A549 (cell line): Measurements from ENCODE around the gene GALNT12. TPM values are rescaled to one million over a fixed set of nuclear protein-coding genes. Genes with fewer than 3 reads are reported as not detected.

Source experiments
- ATAC-seq, 2 experiments: fragments of 200-7000 bp in 1 of 2; fragments of >200 bp in 1 of 2; cut with Nextera tagmentation in 1 of 2; cut with Tn5 transposase in 1 of 2; 3 replicates each; pipeline versions ENCODE4 v1.8.0 to v1.9.1; 2018 to 2020; ENCODE audit warnings: mild to moderate bottlenecking in 1 of 2, moderate library complexity in 1 of 2
- CTCF ChIA-PET: fragments of 300-600 bp; sonication (Branson Sonifier 250); formaldehyde crosslinking; extraction: SDS; loops from one replicate; lab custom pipeline; 2021; ENCODE audit warnings: antibody characterized with exemption, inconsistent platforms; lab: Yijun Ruan, JAX
- POLR2A ChIA-PET: fragments of 350-600 bp; formaldehyde crosslinking; extraction: SDS; loops from one replicate; lab custom pipeline; 2021; ENCODE audit warnings: antibody characterized with exemption, inconsistent platforms; lab: Yijun Ruan, JAX
- DNase-seq, 2 experiments: peaks; one replicate each; pipeline versions ENCODE4 v3.0.0 to v3.0.0-alpha.2; 2011 to 2016; ENCODE audit warnings: low read depth in 1 of 2, low spot score in 1 of 2
- FAIRE-seq: peaks from 2 replicates; lab custom pipeline; 2011; peaks lifted over from hg19 to GRCh38; lab: Jason Lieb, UNC
- H3K27ac ChIP-seq, 2 experiments: fragments of >200 bp; sonication (Bioruptor Twin); formaldehyde crosslinking; 3 replicates each; pipeline ENCODE4 v1.5.1; 2016 to 2017
- H3K4me1 ChIP-seq: fragments of >200 bp; sonication (Bioruptor Twin); formaldehyde crosslinking; 3 replicates; pipeline ENCODE4 v1.6.1; 2016
- H3K4me2 ChIP-seq: fragments of >200 bp; sonication (Bioruptor Twin); formaldehyde crosslinking; 3 replicates; pipeline ENCODE4 v1.6.1; 2016
- H3K4me3 ChIP-seq: fragments of >200 bp; sonication (Bioruptor Twin); formaldehyde crosslinking; 3 replicates; pipeline ENCODE4 v1.5.1; 2016
- H3K9me3 ChIP-seq: fragments of >200 bp; sonication (Bioruptor Twin); formaldehyde crosslinking; 3 replicates; pipeline ENCODE4 v1.6.1; 2016
- BHLHE40 ChIP-seq: IDR thresholded peaks from 2 replicates; pipeline ENCODE4 v1.6.1; 2012; ENCODE audit warnings: low read depth, low read length, inconsistent platforms
- CEBPB ChIP-seq, 2 experiments: fragments of >200 bp in 1 of 2; sonication (Bioruptor Twin) in 1 of 2; formaldehyde crosslinking in 1 of 2; IDR thresholded peaks; 2 replicates each; pipeline ENCODE4 v1.6.1; 2012 to 2016
- CTCF ChIP-seq: fragments of >200 bp; sonication (Bioruptor Twin); formaldehyde crosslinking; IDR thresholded peaks from 3 replicates; pipeline ENCODE4 v1.5.1; 2016
- ESRRA ChIP-seq: fragments of 150-350 bp; IDR thresholded peaks from 2 replicates; pipeline ENCODE4 v1.6.1; 2014; ENCODE audit warnings: mild to moderate bottlenecking, low read length, borderline replicate concordance
- HOXB5 ChIP-seq: fragments of 250-450 bp; sonication (Bioruptor Pico); IDR thresholded peaks from 2 replicates; pipeline ENCODE4 v1.5.0; 2020; ENCODE audit warnings: mild to moderate bottlenecking, moderate library complexity
- KDM5A ChIP-seq: fragments of 200-600 bp; sonication (generic); IDR thresholded peaks from 2 replicates; pipeline ENCODE4 v1.6.1; 2016; ENCODE audit warnings: antibody characterized with exemption, mild to moderate bottlenecking
- MAFK ChIP-seq: fragments of 450-650 bp; IDR thresholded peaks from 2 replicates; pipeline ENCODE4 v1.6.1; 2014; ENCODE audit not compliant: partially characterized antibody
- MAX ChIP-seq: IDR thresholded peaks from 2 replicates; pipeline ENCODE4 v1.6.1; 2012
- MYC ChIP-seq: IDR thresholded peaks from 2 replicates; pipeline ENCODE4 v1.6.1; 2012; ENCODE audit warnings: mild to moderate bottlenecking, inconsistent platforms, low read length, improper control_type of control experiment, borderline replicate concordance
- RAD21 ChIP-seq, 2 experiments: fragments of >200 bp in 1 of 2; sonication (Bioruptor Twin) in 1 of 2; formaldehyde crosslinking in 1 of 2; IDR thresholded peaks in 1 of 2; conservative IDR thresholded peaks in 1 of 2; 2 replicates in 1 of 2; 3 replicates in 1 of 2; pipeline ENCODE4 v1.6.1; 2012 to 2018; ENCODE audit warnings: inconsistent platforms in 1 of 2
- SMC3 ChIP-seq: fragments of >200 bp; sonication (Bioruptor Twin); formaldehyde crosslinking; IDR thresholded peaks from 3 replicates; pipeline ENCODE4 v1.6.1; 2018; ENCODE audit warnings: inconsistent platforms
- TFCP2L1 ChIP-seq: fragments of 250-450 bp; sonication (Bioruptor Pico); IDR thresholded peaks from 2 replicates; pipeline ENCODE4 v1.5.0; 2021; ENCODE audit warnings: mild to moderate bottlenecking
- ZFP36 ChIP-seq: fragments of 450-650 bp; IDR thresholded peaks from 2 replicates; pipeline ENCODE4 v1.6.1; 2014; ENCODE audit warnings: borderline replicate concordance; ENCODE audit not compliant: partially characterized antibody
- WGBS: methylation state at CpG from one replicate; pipeline ENCODE4 v1.1.6; 2017; ENCODE audit errors: missing lambda C conversion rate; 5-methylcytosine and 5-hydroxymethylcytosine counted together
- polyA plus RNA-seq, 4 experiments: library from polyadenylated mRNA; depleted of rRNA in 3 of 4; stranded (reverse); fragments of >200 nt; fragmentation: RNase III in 1 of 4; extraction: RNeasy Plus Mini Kit Qiagen cat#74134 plus additional on column Dnase treatment in 1 of 4; gene quantifications; 2 replicates in 3 of 4; 3 replicates in 1 of 4; pipeline ENCODE4 v1.2.3, GENCODE V29; 2011 to 2017

Gene GALNT12
- polyA plus RNA-seq, 2 of the 4 experiments (the other 2 are of a cell fraction): 3.2 to 7.3 TPM

- Histone ChIP-seq H3K4me2 (peak overlapping the region; percentile 11; the same call in 1 of the 3 replicates), H3K27ac (peak overlapping the region in 1 of 2 experiments; percentile 9; a peak in 1 of 6 replicates)
- POLR2A ChIA-PET: no interaction called here
Measured at GRCh38 chr9:98774746-98775145, 32.7 kb upstream of the GALNT12 start.

GRCh38 chr9:98775831-98776441 is 31.5 kb upstream of the GALNT12 start:
- FAIRE-seq: no peak

More at GRCh38 chr9:98774746-98775145, 32.7 kb upstream of the GALNT12 start:
- CTCF ChIA-PET: interaction anchor here (0.6 to 10.5 kb wide), 38 partner anchors 8 to 700 kb away, joined by 3 to 164 read pairs (median 4); partner anchors contain the start of genes GABBR2, GALNT12 and TBC1D2
- 75% methylated on average over 9 of the region's 9 CpGs for WGBS
- ATAC-seq (peak; percentile 48 to 77; a peak in 3 of 6 replicates), DNase-seq (peak; percentile 33 to 58), FAIRE-seq (no peak)
- peaks cover 17% of the 10 kb centered on the region for H3K4me1 ChIP-seq
- H3K4me3 ChIP-seq: no peak overlapping the region
- TF ChIP-seq TFCP2L1 (CRISPR knock-in tag) (no peak), MAFK (no peak), CTCF (peak; percentile 47), RAD21 (conservative IDR thresholded peaks at IDR 0.05 in 1 of 2, IDR thresholded peaks at IDR 0.05 in 1 of 2) (0 out of 5 replicates have a peak, but pooled peaks of 1 of the 2 experiments have one; percentile 5)
- H3K9me3 ChIP-seq: no peaks in the 10 kb centered on the region

GRCh38 chr9:98777618-98778017 is 29.9 kb upstream of the GALNT12 start:
- no peak for TF ChIP-seq MAX
- TF ChIP-seq CEBPB (IDR thresholded peaks at IDR 0.05): no peak
- TF ChIP-seq ZFP36: peak; percentile 55
- TF ChIP-seq SMC3: no peak
- ChIA-PET POLR2A (no interaction called here), CTCF (interaction anchor here (0.8 to 10.5 kb wide), 5 partner anchors 12 to 473 kb away, joined by 3 to 164 read pairs (median 3); no protein-coding TSS in a partner anchor)
- H3K27ac ChIP-seq: no peak overlapping the region
- H3K4me1 ChIP-seq: peaks cover 30% of the 10 kb centered on the region
- FAIRE-seq (no peak), DNase-seq (no peak), ATAC-seq (no peak)
- no peaks in the 10 kb centered on the region for H3K9me3 ChIP-seq
- H3K4me3 ChIP-seq: no peak overlapping the region
- no peak overlapping the region for H3K4me2 ChIP-seq
- 93% methylated on average over 4 of the region's 4 CpGs for whole genome bisulfite sequencing

More at GRCh38 chr9:98775831-98776441, 31.5 kb upstream of the GALNT12 start:
- 19% methylated on average over 8 of the region's 8 CpGs for WGBS
- ATAC-seq: peak; percentile 68 to 90
- Histone ChIP-seq H3K27ac (no peak overlapping the region), H3K4me2 (no peak overlapping the region), H3K4me3 (no peak overlapping the region), H3K4me1 (peaks cover 17% of the 10 kb centered on the region), H3K9me3 (no peaks in the 10 kb centered on the region)
- ChIA-PET CTCF (interaction anchor here (0.5 to 10.5 kb wide), 59 partner anchors 7 to 852 kb away, joined by 3 to 164 read pairs (median 4); partner anchors contain the start of genes ANKS6, GABBR2, GALNT12 and TBC1D2), POLR2A (interaction anchor here (0.7 kb wide), 1 partner anchor 21 kb away, joined by 3 read pairs; no protein-coding TSS in a partner anchor)
- TF ChIP-seq RAD21 (conservative IDR thresholded peaks at IDR 0.05 in 1 of 2, IDR thresholded peaks at IDR 0.05 in 1 of 2) (peak; percentile 75 to 83), CTCF (peak; percentile 75), KDM5A (no peak), MYC (no peak), SMC3 (peak; percentile 78)
- DNase-seq: peak; percentile 74 to 80

GRCh38 chr9:98778251-98778650 is 29.2 kb upstream of the GALNT12 start:
- Histone ChIP-seq H3K4me3 (no peak overlapping the region), H3K27ac (no peak overlapping the region), H3K4me1 (peaks cover 32% of the 10 kb centered on the region), H3K4me2 (no peak overlapping the region), H3K9me3 (no peaks in the 10 kb centered on the region)
- TF ChIP-seq ESRRA (no peak), MAX (no peak), BHLHE40 (no peak), RAD21 (conservative IDR thresholded peaks at IDR 0.05 in 1 of 2, IDR thresholded peaks at IDR 0.05 in 1 of 2) (no peak), HOXB5 (CRISPR knock-in tag) (no peak)
- no peak for ATAC-seq
- CTCF ChIA-PET: interaction anchor here (0.7 to 10.5 kb wide), 5 partner anchors 11 to 465 kb away, joined by 3 to 164 read pairs (median 3); no protein-coding TSS in a partner anchor
- FAIRE-seq: no peak
- POLR2A ChIA-PET: no interaction called here
- no peak for DNase-seq
- 95% methylated on average over 8 of the region's 8 CpGs for WGBS
